CD4-positive, alpha-beta T cell treated with Interleukin-1 beta for 1 hour (primary cell): ENCODE data around the gene SH3RF3.

Source experiments
- DNase-seq, 2 donors: peaks; one replicate each; pipeline ENCODE4 v3.0.0-alpha.2; 2020 to 2022

SH3RF3 gene

GRCh38 chr2:109247340-109247739, 118.3 kb downstream of the SH3RF3 start:
- DNase-seq: no peak

- DNase-seq: no peak
These were observed 118.8 kb downstream of the SH3RF3 start for GRCh38 chr2:109247812-109248211.

- no peak for DNase-seq
These were observed 119.6 kb downstream of the SH3RF3 start for GRCh38 chr2:109248590-109248989.

GRCh38 chr2:109253217-109253616, 124.2 kb downstream of the SH3RF3 start:
- no peak for DNase-seq

GRCh38 chr2:109254174-109254904, 125.3 kb downstream of the SH3RF3 start:
- peak in 1 of 2 donors; percentile 17 for DNase-seq

- DNase-seq: no peak
These were observed 126.6 kb downstream of the SH3RF3 start for GRCh38 chr2:109255654-109256053.

- peak in 1 of 2 donors; percentile 11 for DNase-seq
These were observed 127.1 kb downstream of the SH3RF3 start for GRCh38 chr2:109256111-109256510.

- no peak for DNase-seq
These were observed 127.9 kb downstream of the SH3RF3 start for GRCh38 chr2:109256921-109257320.

GRCh38 chr2:109257653-109258052, 128.6 kb downstream of the SH3RF3 start:
- no peak for DNase-seq

- no peak for DNase-seq
These were observed 129.4 kb downstream of the SH3RF3 start for GRCh38 chr2:109258376-109258775.

GRCh38 chr2:109258905-109259540, 130.0 kb downstream of the SH3RF3 start:
- DNase-seq: no peak

- no peak for DNase-seq
These were observed 130.7 kb downstream of the SH3RF3 start for GRCh38 chr2:109259671-109260070.

GRCh38 chr2:109260116-109260855, 131.3 kb downstream of the SH3RF3 start:
- no peak for DNase-seq

- DNase-seq: no peak
These were observed 132.1 kb downstream of the SH3RF3 start for GRCh38 chr2:109260886-109261700.

- DNase-seq: no peak
These were observed 133.1 kb downstream of the SH3RF3 start for GRCh38 chr2:109261906-109262631.

GRCh38 chr2:109264595-109265328, 135.8 kb downstream of the SH3RF3 start:
- no peak for DNase-seq

GRCh38 chr2:109265369-109265768, 136.4 kb downstream of the SH3RF3 start:
- DNase-seq: no peak

- no peak for DNase-seq
These were observed 136.9 kb downstream of the SH3RF3 start for GRCh38 chr2:109265953-109266352.

GRCh38 chr2:109266496-109266895, 137.5 kb downstream of the SH3RF3 start:
- DNase-seq: no peak

GRCh38 chr2:109266998-109267854, 138.2 kb downstream of the SH3RF3 start:
- DNase-seq: peak in 1 of 2 donors; percentile 17
